Endothelial cell of umbilical vein (primary cell): ENCODE measurements around the gene PTPDC1.

ENCODE experiments used
- GATA2 ChIP-seq: IDR thresholded peaks from 2 replicates; pipeline ENCODE4 v1.7.0; 2011; ENCODE audit warnings: low read depth, mild to moderate bottlenecking, moderate library complexity, mixed read lengths, low read length; ENCODE audit not compliant: insufficient read length, insufficient read depth
- POLR2A ChIP-seq: IDR thresholded peaks from 2 replicates; pipeline ENCODE4 v1.6.1; 2012; ENCODE audit warnings: low read depth, mild to moderate bottlenecking, control low read depth, low read length
- POLR2AphosphoS5 ChIP-seq: IDR thresholded peaks from 2 replicates; pipeline ENCODE4 v1.6.1; 2012; ENCODE audit warnings: low read depth, mild to moderate bottlenecking, control low read depth, low read length, moderate library complexity; ENCODE audit not compliant: insufficient read depth
- TF ChIP-seq, protein P1 (sequence below): IDR thresholded peaks from 2 replicates; pipeline ENCODE4 v1.6.1; 2011; ENCODE audit not compliant: insufficient read depth, insufficient read length
- TF ChIP-seq, protein P2 (sequence below), 2 donors: IDR thresholded peaks; 1 replicate in 1 of 2; 2 replicates in 1 of 2; pipeline ENCODE4 v1.5.1; 2011; ENCODE audit warnings: low read length in 2 of 2, mild to moderate bottlenecking in 2 of 2, moderate library complexity in 2 of 2, control low read depth in 1 of 2, inconsistent platforms in 1 of 2, low read depth in 1 of 2; ENCODE audit not compliant: insufficient read depth in 1 of 2; ENCODE audit errors: extremely low read depth in 1 of 2

DNA sequence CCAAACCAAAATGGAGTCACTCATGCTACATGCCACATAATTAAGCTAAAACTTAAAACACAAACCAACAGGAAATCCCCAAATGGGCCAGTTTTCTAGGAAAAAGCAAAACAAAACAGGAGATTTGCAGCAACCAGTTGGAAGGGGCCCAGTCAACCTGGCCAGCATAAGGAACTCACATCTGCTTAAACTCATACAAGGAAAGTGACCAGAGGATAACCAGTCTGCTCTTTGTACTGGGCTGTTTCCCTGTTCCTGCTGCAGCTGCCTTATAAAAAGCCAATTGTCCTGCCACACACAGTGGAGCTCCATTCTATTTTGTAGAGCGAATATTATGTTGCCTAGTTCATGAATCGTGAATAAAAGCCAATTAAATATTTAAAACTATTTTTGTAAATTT, 29.5 kb upstream of the PTPDC1 start:
- TF ChIP-seq, protein P1, sequence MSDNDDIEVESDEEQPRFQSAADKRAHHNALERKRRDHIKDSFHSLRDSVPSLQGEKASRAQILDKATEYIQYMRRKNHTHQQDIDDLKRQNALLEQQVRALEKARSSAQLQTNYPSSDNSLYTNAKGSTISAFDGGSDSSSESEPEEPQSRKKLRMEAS = no peak
- TF ChIP-seq, protein P2, sequence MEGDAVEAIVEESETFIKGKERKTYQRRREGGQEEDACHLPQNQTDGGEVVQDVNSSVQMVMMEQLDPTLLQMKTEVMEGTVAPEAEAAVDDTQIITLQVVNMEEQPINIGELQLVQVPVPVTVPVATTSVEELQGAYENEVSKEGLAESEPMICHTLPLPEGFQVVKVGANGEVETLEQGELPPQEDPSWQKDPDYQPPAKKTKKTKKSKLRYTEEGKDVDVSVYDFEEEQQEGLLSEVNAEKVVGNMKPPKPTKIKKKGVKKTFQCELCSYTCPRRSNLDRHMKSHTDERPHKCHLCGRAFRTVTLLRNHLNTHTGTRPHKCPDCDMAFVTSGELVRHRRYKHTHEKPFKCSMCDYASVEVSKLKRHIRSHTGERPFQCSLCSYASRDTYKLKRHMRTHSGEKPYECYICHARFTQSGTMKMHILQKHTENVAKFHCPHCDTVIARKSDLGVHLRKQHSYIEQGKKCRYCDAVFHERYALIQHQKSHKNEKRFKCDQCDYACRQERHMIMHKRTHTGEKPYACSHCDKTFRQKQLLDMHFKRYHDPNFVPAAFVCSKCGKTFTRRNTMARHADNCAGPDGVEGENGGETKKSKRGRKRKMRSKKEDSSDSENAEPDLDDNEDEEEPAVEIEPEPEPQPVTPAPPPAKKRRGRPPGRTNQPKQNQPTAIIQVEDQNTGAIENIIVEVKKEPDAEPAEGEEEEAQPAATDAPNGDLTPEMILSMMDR (IDR thresholded peaks at IDR 0.05; ENCODE audit: extremely low read depth in 1 of 2, insufficient read depth in 1 of 2, low read depth in 1 of 2, low read length in 2 of 2) = no peak
- TF ChIP-seq POLR2A (no peak), POLR2AphosphoS5 (no peak), GATA2 (no peak)
